RKO (cell line): Measurements from ENCODE around the gene ITGA1.

Source experiments
- DNase-seq: peaks from one replicate; pipeline ENCODE4 v3.0.0-alpha.2; 2016; ENCODE audit warnings: low spot score

ITGA1 gene

GRCh38 chr5:52998552-52999313 is 211.0 kb downstream of the ITGA1 start:
- DNase-seq, result peak; percentile 9

- DNase-seq, result peak; percentile 31
Observed at GRCh38 chr5:52999344-52999949, 211.7 kb downstream of the ITGA1 start.

GRCh38 chr5:53001541-53001940 is 213.8 kb downstream of the ITGA1 start:
- DNase-seq, result no peak

GRCh38 chr5:53002491-53002890 is 214.8 kb downstream of the ITGA1 start:
- no peak for DNase-seq

- DNase-seq, result no peak
Observed at GRCh38 chr5:53003144-53003543, 215.4 kb downstream of the ITGA1 start.

- no peak for DNase-seq
Observed at GRCh38 chr5:53006911-53007890, 219.5 kb downstream of the ITGA1 start.

- DNase-seq, result peak; percentile 79
Observed at GRCh38 chr5:53008751-53009150, 221.0 kb downstream of the ITGA1 start.
